GM23248 (cell line): ENCODE measurements around the gene BAD.

Experiments used
- EZH2 ChIP-seq: fragments of 200-600 bp; sonication (generic); IDR thresholded peaks from 2 replicates; pipeline ENCODE4 v1.6.1; 2018; ENCODE audit warnings: antibody characterized with exemption, mild to moderate bottlenecking; ENCODE audit not compliant: insufficient read depth, poor library complexity, severe bottlenecking
- EZH2phosphoT487 ChIP-seq: fragments of 200-600 bp; sonication (generic); IDR thresholded peaks from 2 replicates; pipeline ENCODE4 v1.6.1; 2018; ENCODE audit warnings: antibody characterized with exemption, moderate library complexity, mild to moderate bottlenecking, low read depth; ENCODE audit not compliant: insufficient read depth

- no peak for TF ChIP-seq EZH2phosphoT487
- no peak for TF ChIP-seq EZH2
Measured at GRCh38 chr11:64294774-64295173, 10.3 kb upstream of the BAD start.
